NB4 (cell line): ENCODE results near the gene TRABD.

Experiments used
- MAX ChIP-seq: IDR thresholded peaks from 2 replicates; pipeline ENCODE4 v1.6.1; 2011; ENCODE audit warnings: low read depth, low read length
- TF ChIP-seq, protein P1 (sequence below): IDR thresholded peaks from one replicate; pipeline ENCODE4 v1.5.1; 2012; ENCODE audit warnings: low read depth, low read length

DNA sequence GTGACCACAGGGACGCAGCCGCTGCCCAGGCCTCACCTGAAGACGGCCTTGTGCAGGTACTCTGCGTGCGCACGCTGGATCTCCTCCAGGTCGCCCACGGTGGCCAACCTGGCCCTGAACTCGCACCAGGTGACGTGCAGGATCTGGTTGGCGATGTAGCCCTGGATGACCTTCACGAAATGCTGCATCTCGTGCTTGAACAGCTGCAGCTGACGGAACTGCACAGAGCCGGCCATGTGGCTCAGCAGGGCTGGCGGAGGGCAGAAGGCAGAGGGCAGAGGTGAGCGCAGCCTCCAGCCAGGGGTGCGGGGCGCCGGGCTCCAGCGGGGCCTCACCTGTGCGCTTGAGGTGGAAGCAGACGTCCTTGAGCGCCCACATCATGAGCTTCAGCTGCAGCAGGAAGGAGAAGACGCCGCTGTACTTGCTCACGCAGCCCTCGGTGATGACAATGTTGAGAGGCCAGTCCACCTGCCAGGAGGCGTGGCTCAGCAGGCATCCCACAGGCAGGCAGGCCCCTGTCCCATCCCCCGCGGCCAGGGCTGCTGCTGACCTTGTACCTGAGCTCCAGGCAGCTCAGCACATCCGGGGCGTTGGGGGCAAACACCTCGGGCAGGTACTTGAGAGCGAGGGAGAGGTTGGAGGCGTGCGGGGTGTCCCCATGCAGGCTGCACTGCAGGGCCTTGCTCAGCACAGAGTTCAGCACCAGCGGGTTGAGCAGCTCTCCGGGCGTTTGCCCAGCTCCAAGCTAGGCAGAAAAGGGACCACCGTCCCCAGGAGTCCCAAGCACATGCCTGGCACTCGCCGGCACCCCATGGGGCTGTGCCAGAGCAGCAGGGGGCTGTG, 32.7 kb downstream of the TRABD start:
- TF ChIP-seq, protein P1, sequence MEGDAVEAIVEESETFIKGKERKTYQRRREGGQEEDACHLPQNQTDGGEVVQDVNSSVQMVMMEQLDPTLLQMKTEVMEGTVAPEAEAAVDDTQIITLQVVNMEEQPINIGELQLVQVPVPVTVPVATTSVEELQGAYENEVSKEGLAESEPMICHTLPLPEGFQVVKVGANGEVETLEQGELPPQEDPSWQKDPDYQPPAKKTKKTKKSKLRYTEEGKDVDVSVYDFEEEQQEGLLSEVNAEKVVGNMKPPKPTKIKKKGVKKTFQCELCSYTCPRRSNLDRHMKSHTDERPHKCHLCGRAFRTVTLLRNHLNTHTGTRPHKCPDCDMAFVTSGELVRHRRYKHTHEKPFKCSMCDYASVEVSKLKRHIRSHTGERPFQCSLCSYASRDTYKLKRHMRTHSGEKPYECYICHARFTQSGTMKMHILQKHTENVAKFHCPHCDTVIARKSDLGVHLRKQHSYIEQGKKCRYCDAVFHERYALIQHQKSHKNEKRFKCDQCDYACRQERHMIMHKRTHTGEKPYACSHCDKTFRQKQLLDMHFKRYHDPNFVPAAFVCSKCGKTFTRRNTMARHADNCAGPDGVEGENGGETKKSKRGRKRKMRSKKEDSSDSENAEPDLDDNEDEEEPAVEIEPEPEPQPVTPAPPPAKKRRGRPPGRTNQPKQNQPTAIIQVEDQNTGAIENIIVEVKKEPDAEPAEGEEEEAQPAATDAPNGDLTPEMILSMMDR = no peak
- no peak for TF ChIP-seq MAX
